Raji (cell line): ENCODE measurements around the gene MATR3.

Experiments used
- POLR2A ChIP-seq: IDR thresholded peaks from 2 replicates; pipeline ENCODE4 v1.6.1; 2011; ENCODE audit warnings: low read depth, low read length, control low read depth; ENCODE audit not compliant: insufficient read depth

MATR3 gene

GRCh38 chr5:139267481-139267880 is 26.1 kb upstream of the MATR3 start:
- no peak for TF ChIP-seq POLR2A

- TF ChIP-seq POLR2A = no peak
These were observed 25.0 kb upstream of the MATR3 start for GRCh38 chr5:139268364-139269202.

- TF ChIP-seq POLR2A = no peak
These were observed 22.1 kb upstream of the MATR3 start for GRCh38 chr5:139271201-139272027.

GRCh38 chr5:139272471-139273321 is 20.8 kb upstream of the MATR3 start:
- no peak for TF ChIP-seq POLR2A

- no peak for TF ChIP-seq POLR2A
These were observed 20.3 kb upstream of the MATR3 start for GRCh38 chr5:139273322-139273571.

GRCh38 chr5:139273572-139274289 is 19.8 kb upstream of the MATR3 start:
- peak; percentile 98 for TF ChIP-seq POLR2A

GRCh38 chr5:139275536-139275935 is 18.0 kb upstream of the MATR3 start:
- no peak for TF ChIP-seq POLR2A

- peak; percentile 52 for TF ChIP-seq POLR2A
These were observed 17.6 kb upstream of the MATR3 start for GRCh38 chr5:139275956-139276355.

- TF ChIP-seq POLR2A = no peak
These were observed 17.1 kb upstream of the MATR3 start for GRCh38 chr5:139276426-139276825.

GRCh38 chr5:139277171-139277570 is 16.4 kb upstream of the MATR3 start:
- no peak for TF ChIP-seq POLR2A

- TF ChIP-seq POLR2A = no peak
These were observed 14.8 kb upstream of the MATR3 start for GRCh38 chr5:139278540-139279274.

- no peak for TF ChIP-seq POLR2A
These were observed 11.4 kb upstream of the MATR3 start for GRCh38 chr5:139282197-139282557.

GRCh38 chr5:139283252-139284166 is 10.0 kb upstream of the MATR3 start:
- TF ChIP-seq POLR2A = no peak
